Vein endothelial cell (primary cell): ENCODE measurements around the gene R3HCC1L. TPM values are rescaled to one million over a fixed set of nuclear protein-coding genes. Genes with fewer than 3 reads are reported as not detected.

Experiments used
- total RNA-seq: library from RNA; depleted of rRNA; stranded (reverse); fragments of >200 nt; gene quantifications from 2 replicates; pipeline ENCODE4 v1.2.3, GENCODE V29; 2012

Gene R3HCC1L
- total RNA-seq = 11.4 and 13.1 TPM in 2 replicates

GRCh38 chr10:98134431-98135221, at the start of gene R3HCC1L:
Gene R3HCC1L (plus strand): TSS chr10:98134657. CDS start chr10:98208115, 73,458 bp downstream.

GRCh38 chr10:98267894-98268693, 133.6 kb downstream of the R3HCC1L start, which contains the start of gene LOXL4:
Gene LOXL4 (minus strand): TSS chr10:98268194. CDS start chr10:98263019, 5,175 bp downstream.

Other genes starting within 250 kb of the R3HCC1L start
- 1.3 and 3.4 TPM in 2 replicates for gene CRTAC1, start 104.0 kb upstream of the R3HCC1L start, total RNA-seq
- 0.38 and 1.3 TPM in 2 replicates for gene LOXL4, start 133.5 kb downstream of the R3HCC1L start, total RNA-seq